Effector memory CD4-positive, alpha-beta T cell (primary cell): ENCODE measurements around the gene MRM2.

ENCODE experiments used
- DNase-seq, 3 donors: peaks; one replicate each; pipeline ENCODE4 v3.0.0-alpha.2; 2020
- H3K27ac ChIP-seq: 2 replicates; pipeline ENCODE4 v1.7.0; 2013; ENCODE audit warnings: mild to moderate bottlenecking, low read length, moderate library complexity; ENCODE audit not compliant: insufficient read depth, poor library complexity, severe bottlenecking
- H3K27me3 ChIP-seq: replicated peaks from 2 replicates; pipeline ENCODE4 v1.7.0; 2013; ENCODE audit warnings: mild to moderate bottlenecking, low read length; ENCODE audit not compliant: insufficient read depth, control insufficient read depth, poor library complexity, severe bottlenecking
- H3K36me3 ChIP-seq: 2 replicates; pipeline ENCODE4 v1.7.0; 2013; ENCODE audit warnings: mild to moderate bottlenecking, low read length, moderate library complexity; ENCODE audit not compliant: control insufficient read depth, insufficient read depth
- H3K4me1 ChIP-seq: 2 replicates; pipeline ENCODE4 v1.7.0; 2013; ENCODE audit warnings: low read length, mild to moderate bottlenecking; ENCODE audit not compliant: control insufficient read depth, insufficient read depth, poor library complexity, severe bottlenecking
- H3K4me3 ChIP-seq: 2 replicates; pipeline ENCODE4 v1.7.0; 2013; ENCODE audit warnings: low read length, low read depth, mild to moderate bottlenecking; ENCODE audit not compliant: insufficient read depth, poor library complexity, severe bottlenecking
- H3K9me3 ChIP-seq: 2 replicates; pipeline ENCODE4 v1.7.0; 2013; ENCODE audit warnings: mild to moderate bottlenecking, low read length, moderate library complexity; ENCODE audit not compliant: control insufficient read depth

Gene MRM2

GRCh38 chr7:2217206-2217605, 24.8 kb downstream of the MRM2 start:
- Histone ChIP-seq H3K27ac (no peak overlapping the region), H3K27me3 (no peaks in the 10 kb centered on the region), H3K9me3 (no peaks in the 10 kb centered on the region), H3K4me3 (no peak overlapping the region), H3K4me1 (no peaks in the 10 kb centered on the region), H3K36me3 (peaks cover 44% of the 10 kb centered on the region)
- DNase-seq: no peak

GRCh38 chr7:2215851-2216250, 26.2 kb downstream of the MRM2 start:
- Histone ChIP-seq H3K27me3 (no peaks in the 10 kb centered on the region), H3K36me3 (peaks cover 46% of the 10 kb centered on the region), H3K9me3 (no peaks in the 10 kb centered on the region), H3K4me1 (no peaks in the 10 kb centered on the region), H3K4me3 (no peak overlapping the region), H3K27ac (no peak overlapping the region)
- no peak for DNase-seq

GRCh38 chr7:2214636-2215035, 27.4 kb downstream of the MRM2 start:
- no peaks in the 10 kb centered on the region for H3K4me1 ChIP-seq
- no peak for DNase-seq
- H3K27ac ChIP-seq: no peak overlapping the region
- peaks cover 46% of the 10 kb centered on the region for H3K36me3 ChIP-seq
- no peak overlapping the region for H3K4me3 ChIP-seq
- H3K9me3 ChIP-seq: no peaks in the 10 kb centered on the region
- no peaks in the 10 kb centered on the region for H3K27me3 ChIP-seq

- peaks cover 44% of the 10 kb centered on the region for H3K36me3 ChIP-seq
- no peaks in the 10 kb centered on the region for H3K9me3 ChIP-seq
- no peak overlapping the region for H3K4me3 ChIP-seq
- no peaks in the 10 kb centered on the region for H3K27me3 ChIP-seq
- H3K4me1 ChIP-seq: no peaks in the 10 kb centered on the region
- no peak overlapping the region for H3K27ac ChIP-seq
- DNase-seq: no peak
Observed at GRCh38 chr7:2213551-2214215, 28.3 kb downstream of the MRM2 start.

- no peaks in the 10 kb centered on the region for H3K27me3 ChIP-seq
- peaks cover 44% of the 10 kb centered on the region for H3K36me3 ChIP-seq
- no peak for DNase-seq
- H3K27ac ChIP-seq: no peak overlapping the region
- no peak overlapping the region for H3K4me3 ChIP-seq
- no peaks in the 10 kb centered on the region for H3K9me3 ChIP-seq
- no peaks in the 10 kb centered on the region for H3K4me1 ChIP-seq
Observed at GRCh38 chr7:2212906-2213305, 29.1 kb downstream of the MRM2 start.

GRCh38 chr7:2211926-2212325, 30.1 kb downstream of the MRM2 start:
- no peak for DNase-seq
- no peak overlapping the region for H3K27ac ChIP-seq
- H3K36me3 ChIP-seq: peaks cover 41% of the 10 kb centered on the region

GRCh38 chr7:2211259-2211880, 30.6 kb downstream of the MRM2 start:
- H3K4me3 ChIP-seq: no peak overlapping the region
- H3K27ac ChIP-seq: no peak overlapping the region
- H3K36me3 ChIP-seq: peaks cover 36% of the 10 kb centered on the region
- no peaks in the 10 kb centered on the region for H3K4me1 ChIP-seq
- H3K9me3 ChIP-seq: no peaks in the 10 kb centered on the region
- no peak for DNase-seq
- no peaks in the 10 kb centered on the region for H3K27me3 ChIP-seq

More at GRCh38 chr7:2211926-2212325, 30.1 kb downstream of the MRM2 start:
- H3K9me3 ChIP-seq: no peaks in the 10 kb centered on the region
- H3K27me3 ChIP-seq: no peaks in the 10 kb centered on the region
- H3K4me1 ChIP-seq: no peaks in the 10 kb centered on the region
- H3K4me3 ChIP-seq: no peak overlapping the region

- Histone ChIP-seq H3K9me3 (no peaks in the 10 kb centered on the region), H3K4me3 (no peak overlapping the region), H3K36me3 (peaks cover 29% of the 10 kb centered on the region), H3K4me1 (no peaks in the 10 kb centered on the region), H3K27ac (no peak overlapping the region), H3K27me3 (no peaks in the 10 kb centered on the region)
- DNase-seq: no peak
Observed at GRCh38 chr7:2210551-2211258, 31.3 kb downstream of the MRM2 start.

GRCh38 chr7:2209961-2210323, 32.1 kb downstream of the MRM2 start:
- Histone ChIP-seq H3K4me3 (no peak overlapping the region), H3K9me3 (no peaks in the 10 kb centered on the region), H3K27me3 (no peaks in the 10 kb centered on the region), H3K27ac (no peak overlapping the region), H3K4me1 (no peaks in the 10 kb centered on the region), H3K36me3 (peaks cover 26% of the 10 kb centered on the region)
- DNase-seq: no peak
